Right atrium auricular region (tissue), 2 donors: ENCODE data around the gene ENTPD6. TPM values are rescaled to one million over a fixed set of nuclear protein-coding genes. Genes with fewer than 3 reads are reported as not detected.
A peak's percentile ranks its signal among the peaks of the same experiment; 100 is the strongest.

Source experiments
- DNase-seq: peaks from one replicate; pipeline ENCODE4 v3.0.0-alpha.2; 2019; ENCODE audit warnings: low spot score
- H3K27ac ChIP-seq, 2 donors: fragments of 200-600 bp; sonication (generic); 1 replicate in 1 of 2; 2 replicates in 1 of 2; pipeline ENCODE4 v1.5.1; 2016 to 2019
- H3K27me3 ChIP-seq, 2 donors: fragments of 200-600 bp; sonication (generic); one replicate each; pipeline versions ENCODE4 v1.5.1 to v1.6.0; 2017 to 2019
- H3K36me3 ChIP-seq: fragments of 200-600 bp; sonication (generic); one replicate; pipeline ENCODE4 v1.5.1; 2016
- H3K4me1 ChIP-seq, 2 donors: fragments of 200-600 bp; sonication (generic); one replicate each; pipeline versions ENCODE4 v1.5.1 to v1.6.0; 2017 to 2019
- H3K4me3 ChIP-seq, 2 donors: fragments of 200-600 bp; sonication (generic); 1 replicate in 1 of 2; 2 replicates in 1 of 2; pipeline ENCODE4 v1.5.1; 2017 to 2019; ENCODE audit warnings: mild to moderate bottlenecking in 1 of 2, moderate library complexity in 1 of 2
- H3K9me3 ChIP-seq, 2 donors: fragments of 200-600 bp; sonication (generic); one replicate each; pipeline ENCODE4 v1.5.1; 2019
- total RNA-seq, 2 donors: library from RNA; depleted of rRNA; stranded (reverse); fragments of >200 nt; gene quantifications; one replicate each; pipeline ENCODE4 v1.1.0, GENCODE V29; 2016
- TF ChIP-seq, protein P1 (sequence below), 2 donors: fragments of 200-600 bp; sonication (generic); IDR thresholded peaks; one replicate each; pipeline ENCODE4 v1.5.1; 2019; ENCODE audit warnings: antibody characterized with exemption in 2 of 2

ENTPD6 gene
- total RNA-seq, 2 donors from 2014 or later: 75.9 to 116 TPM

DNA sequence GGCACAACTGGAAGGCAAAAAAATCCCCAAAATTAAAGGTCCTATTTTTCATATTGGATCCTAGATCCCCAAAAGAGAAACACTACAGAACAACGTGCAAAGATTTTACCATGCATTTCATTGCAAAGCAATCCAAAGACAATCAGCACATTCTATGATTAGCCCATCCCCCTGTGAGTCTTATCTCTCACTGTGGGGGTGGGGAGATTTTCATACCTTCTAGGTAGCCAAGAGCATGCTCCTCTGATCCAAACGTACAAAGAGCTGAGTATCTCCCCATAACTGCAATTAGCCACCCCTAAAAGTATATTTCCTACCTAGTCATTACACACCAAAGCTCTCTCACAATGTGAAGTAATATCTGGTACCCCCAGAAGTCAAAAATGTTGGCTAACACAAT, 22.2 kb upstream of the ENTPD6 start:
- DNase-seq: no peak
- no peaks in the 10 kb centered on the region for H3K9me3 ChIP-seq
- H3K27ac ChIP-seq: no peak overlapping the region
- H3K4me3 ChIP-seq: no peak overlapping the region
- H3K4me1 ChIP-seq: no peaks in the 10 kb centered on the region
- H3K27me3 ChIP-seq: no peaks in the 10 kb centered on the region
- TF ChIP-seq, protein P1, sequence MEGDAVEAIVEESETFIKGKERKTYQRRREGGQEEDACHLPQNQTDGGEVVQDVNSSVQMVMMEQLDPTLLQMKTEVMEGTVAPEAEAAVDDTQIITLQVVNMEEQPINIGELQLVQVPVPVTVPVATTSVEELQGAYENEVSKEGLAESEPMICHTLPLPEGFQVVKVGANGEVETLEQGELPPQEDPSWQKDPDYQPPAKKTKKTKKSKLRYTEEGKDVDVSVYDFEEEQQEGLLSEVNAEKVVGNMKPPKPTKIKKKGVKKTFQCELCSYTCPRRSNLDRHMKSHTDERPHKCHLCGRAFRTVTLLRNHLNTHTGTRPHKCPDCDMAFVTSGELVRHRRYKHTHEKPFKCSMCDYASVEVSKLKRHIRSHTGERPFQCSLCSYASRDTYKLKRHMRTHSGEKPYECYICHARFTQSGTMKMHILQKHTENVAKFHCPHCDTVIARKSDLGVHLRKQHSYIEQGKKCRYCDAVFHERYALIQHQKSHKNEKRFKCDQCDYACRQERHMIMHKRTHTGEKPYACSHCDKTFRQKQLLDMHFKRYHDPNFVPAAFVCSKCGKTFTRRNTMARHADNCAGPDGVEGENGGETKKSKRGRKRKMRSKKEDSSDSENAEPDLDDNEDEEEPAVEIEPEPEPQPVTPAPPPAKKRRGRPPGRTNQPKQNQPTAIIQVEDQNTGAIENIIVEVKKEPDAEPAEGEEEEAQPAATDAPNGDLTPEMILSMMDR (IDR thresholded peaks at IDR 0.05): no peak
- H3K36me3 ChIP-seq: no peaks in the 10 kb centered on the region

DNA sequence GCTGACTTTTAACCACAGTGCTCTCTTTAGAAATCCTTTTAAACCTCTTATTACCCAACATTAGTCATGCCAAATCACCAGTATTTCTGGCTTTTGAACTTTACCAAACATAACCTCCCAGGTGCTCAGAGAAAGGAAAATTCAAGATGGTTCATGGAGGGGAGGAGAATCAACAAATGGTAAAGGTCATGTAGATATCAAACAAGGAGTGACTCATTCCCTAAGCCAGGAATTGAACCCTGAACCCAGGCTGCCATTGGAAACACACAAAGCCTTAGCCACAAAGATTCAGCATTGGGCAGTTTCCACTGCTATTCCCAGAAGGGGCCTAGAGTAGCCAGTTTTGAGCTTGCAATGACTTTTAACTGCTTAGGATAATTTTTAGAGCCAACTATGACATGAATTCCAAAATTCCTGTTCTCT, 21.6 kb upstream of the ENTPD6 start:
- H3K4me1 ChIP-seq: peaks cover 0 to 4% of the 10 kb centered on the region in 2 donors
- H3K27ac ChIP-seq: no peak overlapping the region
- no peak for DNase-seq
- no peaks in the 10 kb centered on the region for H3K9me3 ChIP-seq
- H3K36me3 ChIP-seq: no peaks in the 10 kb centered on the region
- TF ChIP-seq, protein P1 (IDR thresholded peaks at IDR 0.05): no peak
- H3K27me3 ChIP-seq: no peaks in the 10 kb centered on the region
- no peak overlapping the region for H3K4me3 ChIP-seq

DNA sequence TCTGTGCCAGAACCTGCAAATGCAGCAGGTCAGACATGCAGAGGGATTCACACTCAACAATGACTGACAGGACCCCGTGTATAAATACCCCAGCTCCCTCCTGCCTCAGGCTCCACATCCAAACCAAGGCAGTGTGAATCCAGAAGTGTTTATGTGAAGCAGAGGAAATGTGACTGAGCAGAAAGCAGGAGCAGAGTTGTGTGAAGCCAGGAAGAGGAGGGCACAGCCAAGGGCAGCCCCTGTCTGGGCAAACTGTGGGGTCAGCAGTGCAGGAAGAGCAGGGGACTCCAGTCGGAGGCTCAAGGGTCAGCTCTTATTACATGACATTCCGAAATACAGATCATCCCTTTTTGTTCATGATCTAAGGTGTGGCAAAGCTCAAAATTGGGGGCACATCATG, 19.3 kb upstream of the ENTPD6 start:
- Histone ChIP-seq H3K27ac (no peak overlapping the region), H3K9me3 (no peaks in the 10 kb centered on the region), H3K27me3 (no peaks in the 10 kb centered on the region), H3K4me3 (no peak overlapping the region), H3K4me1 (peaks cover 0 to 6% of the 10 kb centered on the region in 2 donors), H3K36me3 (no peaks in the 10 kb centered on the region)
- DNase-seq: no peak
- TF ChIP-seq, protein P1 (IDR thresholded peaks at IDR 0.05): no peak

GRCh38 chr20:25177890-25178321, 17.6 kb upstream of the ENTPD6 start:
- no peak overlapping the region for H3K4me3 ChIP-seq
- no peaks in the 10 kb centered on the region for H3K27me3 ChIP-seq
- H3K27ac ChIP-seq: no peak overlapping the region
- no peaks in the 10 kb centered on the region for H3K9me3 ChIP-seq
- H3K4me1 ChIP-seq: peaks cover 0 to 6% of the 10 kb centered on the region in 2 donors
- DNase-seq: no peak
- TF ChIP-seq, protein P1 (IDR thresholded peaks at IDR 0.05): no peak
- no peaks in the 10 kb centered on the region for H3K36me3 ChIP-seq

DNA sequence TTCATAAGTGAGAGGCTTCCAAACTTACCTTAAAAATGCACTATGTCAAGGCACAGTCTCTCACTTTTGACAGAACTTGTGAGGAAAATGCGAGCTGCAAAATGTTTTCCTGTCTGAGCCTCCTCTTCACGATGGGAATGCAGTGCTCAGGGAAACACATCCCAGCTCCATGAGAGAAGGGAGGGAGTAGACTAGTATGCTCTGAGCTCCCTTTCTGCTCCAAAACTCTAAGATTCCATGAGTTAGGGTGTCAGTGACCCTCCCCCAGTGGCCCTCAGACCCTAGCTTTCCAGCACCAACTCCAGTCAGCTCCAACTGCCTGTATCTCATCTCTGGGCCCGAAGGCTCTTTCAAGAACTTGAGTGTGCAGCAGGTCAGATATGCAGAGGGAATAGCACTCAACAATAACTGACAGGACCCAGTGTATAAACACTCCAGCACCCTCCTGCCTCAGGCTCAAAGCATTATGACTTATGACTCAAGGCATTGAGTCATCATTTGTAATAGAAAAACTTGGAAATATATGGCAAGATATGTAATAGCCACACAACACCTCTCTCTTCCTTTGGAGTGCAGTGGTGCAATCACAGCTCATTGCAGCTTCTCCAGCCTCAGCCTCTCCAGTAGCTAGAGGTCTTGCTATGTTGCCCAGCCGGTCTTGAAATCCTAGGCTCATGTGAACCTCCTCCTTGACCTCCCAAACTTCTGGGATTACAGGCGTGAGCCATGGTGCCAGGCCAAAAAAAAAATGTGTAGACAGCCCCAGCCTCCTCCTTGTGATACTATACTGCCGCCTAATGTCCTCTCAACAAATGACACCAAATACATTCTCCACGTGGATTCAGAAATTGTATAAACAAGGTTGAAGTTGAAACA, 16.7 kb upstream of the ENTPD6 start:
- H3K4me1 ChIP-seq: peaks cover 0 to 6% of the 10 kb centered on the region in 2 donors
- H3K4me3 ChIP-seq: no peak overlapping the region
- no peaks in the 10 kb centered on the region for H3K36me3 ChIP-seq
- DNase-seq: no peak
- no peaks in the 10 kb centered on the region for H3K27me3 ChIP-seq
- TF ChIP-seq, protein P1 (IDR thresholded peaks at IDR 0.05): peak; percentile 68 to 81
- no peaks in the 10 kb centered on the region for H3K9me3 ChIP-seq
- no peak overlapping the region for H3K27ac ChIP-seq
